Panc1 (cell line): ENCODE data around the gene LARP4B.

Experiments used
- POLR2AphosphoS5 ChIP-seq: IDR thresholded peaks from 2 replicates; pipeline ENCODE4 v1.6.1; 2012; ENCODE audit warnings: mild to moderate bottlenecking, low read depth, low read length, moderate library complexity
- TF ChIP-seq, protein P1 (sequence below): fragments of 450-650 bp; IDR thresholded peaks from 2 replicates; pipeline ENCODE4 v1.5.1; 2017; ENCODE audit warnings: mild to moderate bottlenecking

DNA sequence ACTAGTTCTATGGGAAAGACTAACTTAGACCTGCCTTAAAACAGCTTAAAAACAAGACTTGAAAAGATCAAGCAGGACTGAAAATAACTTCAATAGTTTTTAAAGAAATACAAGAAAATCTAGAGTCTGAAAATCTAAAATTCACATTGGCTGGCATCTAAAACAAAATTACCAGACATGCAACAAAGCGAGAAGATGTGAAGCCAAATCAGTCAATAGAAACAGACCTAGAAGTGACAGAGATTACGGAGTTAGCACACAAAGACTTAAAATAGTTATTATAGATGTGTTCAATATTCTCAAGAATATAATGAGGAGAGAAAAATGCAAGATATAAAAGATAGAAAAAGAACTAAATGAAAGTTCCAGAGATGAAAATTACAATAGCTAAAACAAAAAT is 163.7 kb downstream of the LARP4B start:
- TF ChIP-seq POLR2AphosphoS5: no peak
- TF ChIP-seq, protein P1, sequence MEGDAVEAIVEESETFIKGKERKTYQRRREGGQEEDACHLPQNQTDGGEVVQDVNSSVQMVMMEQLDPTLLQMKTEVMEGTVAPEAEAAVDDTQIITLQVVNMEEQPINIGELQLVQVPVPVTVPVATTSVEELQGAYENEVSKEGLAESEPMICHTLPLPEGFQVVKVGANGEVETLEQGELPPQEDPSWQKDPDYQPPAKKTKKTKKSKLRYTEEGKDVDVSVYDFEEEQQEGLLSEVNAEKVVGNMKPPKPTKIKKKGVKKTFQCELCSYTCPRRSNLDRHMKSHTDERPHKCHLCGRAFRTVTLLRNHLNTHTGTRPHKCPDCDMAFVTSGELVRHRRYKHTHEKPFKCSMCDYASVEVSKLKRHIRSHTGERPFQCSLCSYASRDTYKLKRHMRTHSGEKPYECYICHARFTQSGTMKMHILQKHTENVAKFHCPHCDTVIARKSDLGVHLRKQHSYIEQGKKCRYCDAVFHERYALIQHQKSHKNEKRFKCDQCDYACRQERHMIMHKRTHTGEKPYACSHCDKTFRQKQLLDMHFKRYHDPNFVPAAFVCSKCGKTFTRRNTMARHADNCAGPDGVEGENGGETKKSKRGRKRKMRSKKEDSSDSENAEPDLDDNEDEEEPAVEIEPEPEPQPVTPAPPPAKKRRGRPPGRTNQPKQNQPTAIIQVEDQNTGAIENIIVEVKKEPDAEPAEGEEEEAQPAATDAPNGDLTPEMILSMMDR: no peak
